Mesothelial cell of epicardium (in vitro differentiated cells): ENCODE results near the gene PRRX1. TPM values are rescaled to one million over a fixed set of nuclear protein-coding genes. Genes with fewer than 3 reads are reported as not detected.

Source experiments
- DNase-seq, 2 experiments: peaks; one replicate each; pipeline ENCODE4 v3.0.0; 2021; ENCODE audit warnings: low spot score in 2 of 2; ENCODE audit not compliant: unreplicated experiment in 2 of 2
- H3K27ac Mint-ChIP-seq: 2 replicates; pipeline ENCODE4 v1.8.0; 2021; ENCODE audit warnings: mixed read lengths
- H3K27me3 Mint-ChIP-seq: 2 replicates; pipeline ENCODE4 v1.8.0; 2021; ENCODE audit warnings: low read depth, mixed read lengths
- H3K36me3 Mint-ChIP-seq: 2 replicates; pipeline ENCODE4 v1.8.0; 2021; ENCODE audit warnings: mixed read lengths
- H3K4me1 Mint-ChIP-seq: 2 replicates; pipeline ENCODE4 v1.8.0; 2021; ENCODE audit warnings: mixed read lengths
- H3K4me3 Mint-ChIP-seq: 2 replicates; pipeline ENCODE4 v1.8.0; 2021; ENCODE audit warnings: mild to moderate bottlenecking, moderate library complexity, mixed read lengths
- H3K9me3 Mint-ChIP-seq: 2 replicates; pipeline ENCODE4 v1.8.0; 2021; ENCODE audit warnings: mixed read lengths
- total RNA-seq: library from RNA; stranded (reverse); gene quantifications from 3 replicates; pipeline ENCODE4 v1.2.1, GENCODE V29; 2021
- TF ChIP-seq, protein P1 (sequence below): fragments of 200-600 bp; sonication (generic); IDR thresholded peaks from one replicate; pipeline ENCODE4 v1.5.0; 2021; ENCODE audit warnings: antibody characterized with exemption; ENCODE audit not compliant: unreplicated experiment

Gene PRRX1
- total RNA-seq, 1 donor from 2014 or later, result 9.7 TPM

DNA sequence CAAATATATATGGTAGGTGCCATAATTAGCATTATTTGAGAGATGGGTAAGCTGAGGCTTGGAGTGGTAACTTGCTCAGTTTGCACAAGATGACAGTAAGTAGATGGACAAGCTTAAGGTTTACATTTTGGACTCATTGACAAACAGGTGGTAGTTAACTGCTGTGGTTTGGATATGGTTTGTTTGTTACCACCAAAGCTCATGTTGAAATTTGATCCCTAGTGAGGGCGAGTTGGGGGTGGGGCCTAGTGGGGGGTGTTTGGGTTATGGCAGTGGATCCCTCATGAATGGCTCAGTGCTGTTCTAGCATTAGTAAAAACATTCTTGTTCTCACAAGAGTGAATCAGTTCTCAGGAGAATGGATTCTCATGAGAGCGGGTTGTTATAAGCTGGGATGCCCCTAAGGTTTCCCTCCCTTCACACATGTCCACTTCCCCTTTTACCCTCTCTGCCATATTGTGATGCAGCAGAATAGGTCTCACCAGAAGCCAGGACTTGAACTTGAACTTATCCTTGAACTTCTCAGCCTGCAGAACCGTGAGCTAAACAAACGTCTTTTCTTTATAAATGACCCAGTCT is 6.6 kb upstream of the PRRX1 start:
- no peak overlapping the region for H3K4me3 Mint-ChIP-seq
- H3K4me1 Mint-ChIP-seq, result peaks cover 16% of the 10 kb centered on the region
- DNase-seq, result no peak
- H3K27ac Mint-ChIP-seq, result no peak overlapping the region
- H3K9me3 Mint-ChIP-seq, result peaks cover 8% of the 10 kb centered on the region
- H3K36me3 Mint-ChIP-seq, result no peaks in the 10 kb centered on the region
- H3K27me3 Mint-ChIP-seq, result peaks cover 84% of the 10 kb centered on the region
- TF ChIP-seq, protein P1, sequence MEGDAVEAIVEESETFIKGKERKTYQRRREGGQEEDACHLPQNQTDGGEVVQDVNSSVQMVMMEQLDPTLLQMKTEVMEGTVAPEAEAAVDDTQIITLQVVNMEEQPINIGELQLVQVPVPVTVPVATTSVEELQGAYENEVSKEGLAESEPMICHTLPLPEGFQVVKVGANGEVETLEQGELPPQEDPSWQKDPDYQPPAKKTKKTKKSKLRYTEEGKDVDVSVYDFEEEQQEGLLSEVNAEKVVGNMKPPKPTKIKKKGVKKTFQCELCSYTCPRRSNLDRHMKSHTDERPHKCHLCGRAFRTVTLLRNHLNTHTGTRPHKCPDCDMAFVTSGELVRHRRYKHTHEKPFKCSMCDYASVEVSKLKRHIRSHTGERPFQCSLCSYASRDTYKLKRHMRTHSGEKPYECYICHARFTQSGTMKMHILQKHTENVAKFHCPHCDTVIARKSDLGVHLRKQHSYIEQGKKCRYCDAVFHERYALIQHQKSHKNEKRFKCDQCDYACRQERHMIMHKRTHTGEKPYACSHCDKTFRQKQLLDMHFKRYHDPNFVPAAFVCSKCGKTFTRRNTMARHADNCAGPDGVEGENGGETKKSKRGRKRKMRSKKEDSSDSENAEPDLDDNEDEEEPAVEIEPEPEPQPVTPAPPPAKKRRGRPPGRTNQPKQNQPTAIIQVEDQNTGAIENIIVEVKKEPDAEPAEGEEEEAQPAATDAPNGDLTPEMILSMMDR, result no peak

DNA sequence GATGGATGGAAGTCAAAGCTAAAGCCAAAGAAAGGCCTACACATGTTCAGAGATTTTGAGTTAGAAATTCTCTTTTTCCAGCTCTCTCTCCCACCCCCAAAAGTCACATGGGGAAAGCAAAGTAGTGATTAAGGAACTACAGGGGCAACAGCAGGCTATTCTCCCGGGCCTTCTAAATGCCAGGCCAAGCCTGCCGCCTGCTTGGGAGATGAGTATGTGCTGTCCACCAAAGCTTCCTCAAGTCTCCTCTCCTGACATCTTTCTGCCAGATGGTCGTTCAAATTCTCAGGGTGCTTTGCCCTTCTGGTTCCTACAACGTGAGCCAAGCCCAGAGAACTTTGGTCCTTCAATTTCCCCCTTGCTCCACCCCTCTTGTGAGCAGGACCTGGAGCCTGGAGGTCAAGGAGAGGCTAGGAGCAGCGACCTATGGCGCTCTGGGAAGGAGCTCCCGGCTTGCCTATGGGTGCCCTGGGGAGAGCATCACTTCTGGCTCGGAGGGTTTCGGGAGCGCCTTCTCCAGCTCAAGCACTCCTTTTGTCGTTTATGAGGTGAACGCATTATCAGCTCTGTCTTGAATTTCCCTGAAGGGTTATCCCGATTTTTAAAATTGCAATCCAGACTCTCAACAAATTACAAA is 4.4 kb upstream of the PRRX1 start:
- Mint-ChIP-seq H3K9me3 (no peaks in the 10 kb centered on the region), H3K36me3 (no peaks in the 10 kb centered on the region), H3K4me1 (peaks cover 26% of the 10 kb centered on the region), H3K27ac (no peak overlapping the region), H3K27me3 (peaks cover 96% of the 10 kb centered on the region), H3K4me3 (no peak overlapping the region)
- no peak for DNase-seq
- TF ChIP-seq, protein P1, result no peak

DNA sequence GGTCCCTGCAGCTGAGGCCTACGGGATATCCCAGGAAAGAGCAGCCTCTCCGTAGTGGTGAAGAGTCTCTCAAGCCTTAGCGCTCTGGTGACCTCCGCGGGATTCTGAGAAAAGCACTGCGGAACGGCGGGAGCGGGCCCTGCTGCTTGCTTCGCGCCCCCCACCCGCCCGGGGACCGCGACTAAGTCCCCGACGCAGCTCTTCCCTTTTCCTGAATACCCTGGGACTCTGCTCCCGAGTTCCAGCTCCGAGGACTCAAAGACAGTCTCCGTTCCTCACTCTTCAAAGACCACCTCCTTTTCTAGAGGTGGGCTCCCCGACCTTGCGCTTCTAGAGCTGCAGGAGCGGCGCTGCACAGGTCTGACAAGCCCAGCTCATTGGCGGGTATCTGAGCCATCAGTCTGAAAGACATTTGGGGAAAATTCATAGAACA is 3.6 kb upstream of the PRRX1 start:
- H3K27ac Mint-ChIP-seq, result no peak overlapping the region
- DNase-seq, result peak in 1 of 2 experiments; percentile 40
- H3K9me3 Mint-ChIP-seq, result no peaks in the 10 kb centered on the region
- no peaks in the 10 kb centered on the region for H3K36me3 Mint-ChIP-seq
- peaks cover 98% of the 10 kb centered on the region for H3K27me3 Mint-ChIP-seq
- peak overlapping the region; percentile 33 for H3K4me3 Mint-ChIP-seq
- peaks cover 34% of the 10 kb centered on the region for H3K4me1 Mint-ChIP-seq
- TF ChIP-seq, protein P1, result no peak

DNA sequence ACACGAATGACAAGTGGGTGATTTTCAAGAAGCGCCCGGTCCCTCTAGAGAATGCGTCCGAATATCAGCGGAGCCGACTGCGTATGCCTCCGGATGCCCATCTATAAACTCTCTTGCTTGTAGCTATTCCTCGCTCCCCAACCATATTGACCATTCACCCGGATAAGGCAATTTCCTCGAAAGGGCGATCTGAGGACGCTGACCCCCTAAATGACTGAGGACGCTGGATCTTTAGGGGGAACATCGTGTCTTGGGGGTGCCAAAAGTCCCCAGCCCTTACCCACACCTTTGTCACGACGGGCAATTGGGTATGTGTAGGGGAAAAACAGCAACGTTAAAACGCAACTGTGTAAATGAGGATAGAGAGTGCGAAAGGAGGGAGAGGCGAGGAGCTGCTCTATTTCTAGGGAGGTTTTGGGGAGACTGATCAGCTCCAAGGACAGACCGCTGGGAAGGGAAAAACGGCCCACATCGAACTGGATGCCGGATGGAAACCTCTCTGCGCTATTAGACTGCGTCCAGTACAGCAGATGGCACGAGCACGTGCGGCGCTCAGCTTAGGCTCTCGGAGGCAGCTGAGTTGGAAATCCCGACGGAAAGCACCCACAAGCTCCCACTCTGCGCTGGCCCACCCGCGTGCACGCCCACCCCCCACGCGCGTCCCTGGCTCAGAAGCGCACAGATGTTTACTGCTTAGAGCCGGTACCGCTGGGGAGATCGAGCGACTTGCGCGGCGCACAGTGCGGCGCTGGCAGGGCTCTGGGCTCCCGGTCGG is 2.9 kb upstream of the PRRX1 start:
- Mint-ChIP-seq H3K4me3 (peak overlapping the region; percentile 54), H3K27me3 (peaks cover 99% of the 10 kb centered on the region), H3K27ac (peak overlapping the region; percentile 47), H3K4me1 (peaks cover 35% of the 10 kb centered on the region), H3K9me3 (no peaks in the 10 kb centered on the region), H3K36me3 (no peaks in the 10 kb centered on the region)
- DNase-seq, result peak in 1 of 2 experiments; percentile 43
- TF ChIP-seq, protein P1, result no peak

DNA sequence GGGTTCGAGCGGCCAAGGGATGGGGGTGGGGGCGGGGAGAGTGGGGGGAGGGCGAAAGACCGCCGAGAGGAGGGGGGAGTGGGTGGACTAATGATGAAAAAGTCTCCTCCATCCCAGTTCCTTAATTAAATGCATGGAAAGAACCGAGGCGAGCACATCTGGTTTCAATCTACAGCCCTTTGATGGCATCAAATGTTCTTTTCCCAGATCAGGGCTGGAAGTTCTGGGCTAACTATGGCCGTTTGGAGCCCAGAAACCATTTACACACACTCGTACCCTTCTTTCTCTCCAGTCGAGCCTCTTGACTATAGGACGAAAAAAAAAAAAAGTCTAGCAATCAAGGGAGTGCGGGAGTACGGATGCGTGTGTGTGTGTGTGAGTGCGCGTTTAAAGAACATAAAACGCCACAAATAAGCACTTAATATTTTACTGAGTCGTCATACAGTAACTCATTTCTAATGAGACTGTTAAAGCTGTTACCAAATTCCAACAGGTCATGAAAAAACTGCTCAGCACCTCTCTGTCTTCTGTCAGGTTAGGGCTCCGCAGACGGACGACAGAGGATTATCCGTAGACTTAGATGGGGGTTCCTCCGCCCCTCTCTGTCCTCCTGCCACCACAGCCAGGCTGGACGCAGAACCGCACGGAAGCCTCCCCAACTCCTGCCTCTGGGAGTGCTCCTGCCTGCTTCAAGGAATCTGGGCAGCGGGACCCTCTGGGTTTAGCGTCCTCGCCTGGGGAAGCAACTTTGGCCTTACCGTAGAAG is 2.1 kb upstream of the PRRX1 start:
- Mint-ChIP-seq H3K27me3 (peaks cover 99% of the 10 kb centered on the region), H3K27ac (peak overlapping the region; percentile 53), H3K4me1 (peaks cover 38% of the 10 kb centered on the region), H3K36me3 (peaks cover 2% of the 10 kb centered on the region), H3K9me3 (no peaks in the 10 kb centered on the region), H3K4me3 (peak overlapping the region; percentile 54)
- peak in 1 of 2 experiments; percentile 38 for DNase-seq
- TF ChIP-seq, protein P1, result no peak
